Measurements from ENCODE around the gene CDC14B.

GRCh38 chr9:96512240-96512639 is 107.4 kb downstream of the CDC14B start:
- TF ChIP-seq TAF1 (IDR thresholded peaks at IDR 0.05; ENCODE audit: borderline replicate concordance, insufficient read depth, low read length) (no peak), POLR2AphosphoS5 (IDR thresholded peaks at IDR 0.05; ENCODE audit: low read depth, low read length) (no peak), REST (IDR thresholded peaks at IDR 0.05; ENCODE audit: insufficient read depth in 1 of 2, low read depth in 2 of 2, low read length in 2 of 2) (no peak)
